Activated CD8-positive, alpha-beta memory T cell treated with anti-CD3 and anti-CD28 coated beads for 36 hours (primary cell): ENCODE data around the gene DNAJC17. TPM values are rescaled to one million over a fixed set of nuclear protein-coding genes. Genes with fewer than 3 reads are reported as not detected.

Source experiments
- CTCF ChIA-PET: fragments of 350-600 bp; sonication (Branson Sonifier 250); formaldehyde crosslinking; loops from one replicate; lab custom pipeline; 2021; ENCODE audit warnings: antibody characterized with exemption; lab: Charles Lee
- POLR2A ChIA-PET: fragments of 350-600 bp; sonication (Branson Sonifier 250); formaldehyde crosslinking; loops from one replicate; lab custom pipeline; 2021; ENCODE audit warnings: antibody characterized with exemption; lab: Charles Lee
- total RNA-seq, 2 experiments: library from RNA; stranded (reverse); gene quantifications; one replicate each; pipeline ENCODE4 v1.2.3, GENCODE V29; 2021

The DNAJC17 gene
- 10 to 100 TPM; 44.9 to 48.1 TPM for total RNA-seq

- ChIA-PET CTCF (interaction anchor here (1.3 to 2.2 kb wide), 5 partner anchors 17 to 63 kb away, joined by 3 to 6 read pairs (median 3); no protein-coding TSS in a partner anchor), POLR2A (interaction anchor here (0.6 to 1.9 kb wide), 8 partner anchors 31 to 238 kb away, joined by 3 to 8 read pairs (median 4); partner anchors contain the start of genes GCHFR, RAD51 and RPUSD2)
These were observed at the start of gene DNAJC17, which contains the start of gene ZFYVE19 for GRCh38 chr15:40807028-40807887. Gene DNAJC17, minus strand, starts transcription at chr15:40807473. Its CDS starts 27 bp downstream, at chr15:40807446. Gene ZFYVE19, plus strand, starts transcription at chr15:40807089. Its CDS starts 501 bp downstream, at chr15:40807590.

- ChIA-PET POLR2A (no interaction called here), CTCF (interaction anchor here (0.5 to 4.3 kb wide), 11 partner anchors 10 to 1693 kb away, joined by 3 to 63 read pairs (median 18); partner anchors contain the start of genes DNAJC17, RHOV, SPINT1 and ZFYVE19)
These were observed 49.5 kb upstream of the DNAJC17 start for GRCh38 chr15:40856746-40857145.

GRCh38 chr15:40855706-40856234 is 48.5 kb upstream of the DNAJC17 start:
- ChIA-PET POLR2A (no interaction called here), CTCF (interaction anchor here (1.1 to 3.1 kb wide), 3 partner anchors 16 to 39 kb away, joined by 3 to 12 read pairs (median 6); partner anchors contain the start of gene VPS18)

- POLR2A ChIA-PET = no interaction called here
- CTCF ChIA-PET = interaction anchor here (1.6 to 3.1 kb wide), 2 partner anchors 38 to 40 kb away, joined by 6 to 12 read pairs; partner anchors contain the start of gene VPS18
These were observed 46.9 kb upstream of the DNAJC17 start for GRCh38 chr15:40854161-40854560.

GRCh38 chr15:40853241-40853890 is 46.1 kb upstream of the DNAJC17 start:
- POLR2A ChIA-PET = no interaction called here

GRCh38 chr15:40852529-40852928 is 45.3 kb upstream of the DNAJC17 start:
- ChIA-PET POLR2A (no interaction called here), CTCF (interaction anchor here (1.0 to 3.1 kb wide), 2 partner anchors 40 to 54 kb away, joined by 3 to 12 read pairs; no protein-coding TSS in a partner anchor)

More at GRCh38 chr15:40853241-40853890, 46.1 kb upstream of the DNAJC17 start:
- CTCF ChIA-PET = interaction anchor here (1.0 to 3.1 kb wide), 2 partner anchors 39 to 53 kb away, joined by 3 to 12 read pairs; no protein-coding TSS in a partner anchor

- ChIA-PET CTCF (interaction anchor here (0.5 to 1.6 kb wide), 2 partner anchors 8 to 21 kb away, joined by 3 to 8 read pairs; no protein-coding TSS in a partner anchor), POLR2A (no interaction called here)
These were observed 43.4 kb upstream of the DNAJC17 start for GRCh38 chr15:40850576-40851112.

GRCh38 chr15:40847223-40847961 is 40.1 kb upstream of the DNAJC17 start:
- ChIA-PET POLR2A (interaction anchor here (0.5 to 0.6 kb wide), 2 partner anchors 14 to 571 kb away, joined by 3 read pairs; no protein-coding TSS in a partner anchor), CTCF (interaction anchor here (0.6 to 2.5 kb wide), 3 partner anchors 11 to 259 kb away, joined by 3 to 22 read pairs (median 3); no protein-coding TSS in a partner anchor)

- ChIA-PET POLR2A (no interaction called here), CTCF (interaction anchor here (2.5 kb wide), 1 partner anchor 11 kb away, joined by 22 read pairs; no protein-coding TSS in a partner anchor)
These were observed 39.6 kb upstream of the DNAJC17 start for GRCh38 chr15:40846841-40847222.

- CTCF ChIA-PET = interaction anchor here (2.5 to 3.7 kb wide), 2 partner anchors 13 kb away, joined by 22 to 38 read pairs; no protein-coding TSS in a partner anchor
- POLR2A ChIA-PET = no interaction called here
These were observed 38.4 kb upstream of the DNAJC17 start for GRCh38 chr15:40845511-40846284.

- CTCF ChIA-PET = interaction anchor here (0.6 to 3.7 kb wide), 6 partner anchors 10 to 61 kb away, joined by 3 to 38 read pairs (median 5); partner anchors contain the start of gene VPS18
- POLR2A ChIA-PET = interaction anchor here (0.6 kb wide), 1 partner anchor 22 kb away, joined by 5 read pairs; no protein-coding TSS in a partner anchor
These were observed 37.8 kb upstream of the DNAJC17 start for GRCh38 chr15:40845036-40845435.

- CTCF ChIA-PET = interaction anchor here (0.6 to 3.7 kb wide), 6 partner anchors 10 to 62 kb away, joined by 3 to 38 read pairs (median 5); partner anchors contain the start of gene VPS18
- POLR2A ChIA-PET = interaction anchor here (0.6 to 1.3 kb wide), 3 partner anchors 22 to 101 kb away, joined by 3 to 5 read pairs (median 3); partner anchors contain the start of gene VPS18
These were observed 37.4 kb upstream of the DNAJC17 start for GRCh38 chr15:40844696-40845030.

- POLR2A ChIA-PET = interaction anchor here (1.2 to 1.3 kb wide), 3 partner anchors 15 to 100 kb away, joined by 3 to 6 read pairs (median 3); partner anchors contain the start of gene VPS18
- CTCF ChIA-PET = interaction anchor here (0.8 to 3.7 kb wide), 7 partner anchors 9 to 97 kb away, joined by 3 to 38 read pairs (median 4); partner anchors contain the start of gene VPS18
These were observed 36.8 kb upstream of the DNAJC17 start, which contains the start of gene SPINT1 for GRCh38 chr15:40843885-40844695. Gene SPINT1, plus strand, starts transcription at chr15:40844048. Its CDS starts 507 bp downstream, at chr15:40844555.

- POLR2A ChIA-PET = interaction anchor here (1.2 to 1.3 kb wide), 3 partner anchors 16 to 100 kb away, joined by 3 to 6 read pairs (median 3); partner anchors contain the start of gene VPS18
- CTCF ChIA-PET = interaction anchor here (0.7 to 3.7 kb wide), 7 partner anchors 8 to 97 kb away, joined by 3 to 38 read pairs (median 4); partner anchors contain the start of gene VPS18
These were observed 36.1 kb upstream of the DNAJC17 start for GRCh38 chr15:40843261-40843884.

GRCh38 chr15:40841741-40842140 is 34.5 kb upstream of the DNAJC17 start:
- ChIA-PET POLR2A (no interaction called here), CTCF (no interaction called here)
